ENCODE measurements around the gene CCDC112. TPM values are rescaled to one million over a fixed set of nuclear protein-coding genes. Genes with fewer than 3 reads are reported as not detected.

The CCDC112 gene
- total RNA-seq, 1 donor from 2014 or later: 1.2 TPM

DNA sequence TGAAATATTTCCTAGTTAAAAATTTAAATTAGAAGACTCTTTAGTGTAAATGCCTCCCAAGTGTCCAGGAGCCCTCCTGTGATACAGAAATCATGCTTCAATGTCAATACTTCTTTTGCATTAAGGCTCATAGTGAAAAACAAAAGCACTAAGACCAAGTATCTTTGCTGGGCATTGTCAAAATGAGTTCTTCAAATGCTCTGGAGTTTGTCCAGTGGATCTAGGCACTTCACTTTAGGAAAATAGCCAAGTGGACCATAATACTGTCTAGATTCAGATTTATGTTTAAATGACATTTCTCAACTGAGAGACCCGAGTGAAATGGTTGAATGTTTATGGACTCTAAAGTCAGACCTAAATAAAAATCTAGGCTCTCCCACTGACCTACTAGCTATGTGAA is 21.3 kb upstream of the CCDC112 start:
- intact Hi-C loops (cut with micrococcal nuclease): no loop called here

GRCh38 chr5:115317320-115317719 is 20.9 kb upstream of the CCDC112 start:
- intact Hi-C loops (cut with micrococcal nuclease): no loop called here

GRCh38 chr5:115313632-115314031 is 17.2 kb upstream of the CCDC112 start:
- intact Hi-C loops (cut with micrococcal nuclease): no loop called here

DNA sequence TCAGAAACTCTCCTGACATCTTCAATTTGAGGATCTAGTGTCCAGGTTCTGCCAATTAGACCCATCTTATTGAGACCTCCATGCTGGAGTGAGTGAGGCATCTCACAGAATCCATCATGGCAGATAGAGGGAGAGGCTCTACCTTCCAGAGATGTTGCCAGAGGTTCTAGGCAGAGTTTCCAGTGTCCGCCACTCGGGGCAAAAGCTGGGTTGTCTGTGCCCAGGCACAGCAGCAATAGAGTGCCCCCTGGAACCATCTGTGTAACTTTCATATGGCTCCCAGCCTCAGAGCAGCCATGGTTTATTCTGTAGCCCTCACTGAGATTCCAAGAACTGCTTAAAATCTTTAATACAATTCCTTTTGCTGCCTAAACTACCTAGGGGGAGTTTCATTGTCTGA is 16.6 kb upstream of the CCDC112 start:
- intact Hi-C loops (cut with micrococcal nuclease): no loop called here

DNA sequence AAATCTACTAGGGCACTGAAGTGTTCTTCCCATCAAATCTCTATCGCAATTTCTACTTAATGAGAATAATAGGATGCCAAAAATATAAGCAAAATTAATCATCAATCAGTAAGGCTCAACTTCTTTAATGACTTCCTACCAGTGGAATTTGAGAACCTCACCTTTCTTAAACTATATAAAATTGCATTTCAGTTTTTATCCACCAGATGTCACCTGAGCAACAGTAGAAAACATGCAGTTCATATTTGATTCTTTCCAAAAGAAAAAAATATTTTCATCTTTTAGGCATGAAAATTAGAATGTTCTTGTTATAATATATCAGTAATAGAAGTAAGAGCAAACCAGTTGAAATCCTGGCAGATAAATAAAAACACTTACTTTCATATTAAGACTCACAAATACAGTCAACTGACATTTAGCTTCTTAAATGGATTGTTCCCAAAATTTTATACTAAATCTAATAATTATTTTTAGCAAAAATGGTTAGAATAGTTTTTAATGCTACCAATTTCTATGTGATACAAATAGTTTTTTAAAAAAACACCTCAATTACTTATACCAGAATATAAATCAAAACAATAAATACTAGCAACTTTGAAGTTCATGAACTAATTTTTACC is 13.4 kb upstream of the CCDC112 start:
- intact Hi-C loops (cut with micrococcal nuclease): loop anchor here (1.0 kb wide), 3 partner anchors 264 to 758 kb away; no protein-coding TSS in a partner anchor

- intact Hi-C loops (cut with micrococcal nuclease): loop anchor here (1.0 kb wide), 2 partner anchors 265 to 759 kb away; no protein-coding TSS in a partner anchor
Observed at GRCh38 chr5:115308815-115309214, 12.4 kb upstream of the CCDC112 start.

DNA sequence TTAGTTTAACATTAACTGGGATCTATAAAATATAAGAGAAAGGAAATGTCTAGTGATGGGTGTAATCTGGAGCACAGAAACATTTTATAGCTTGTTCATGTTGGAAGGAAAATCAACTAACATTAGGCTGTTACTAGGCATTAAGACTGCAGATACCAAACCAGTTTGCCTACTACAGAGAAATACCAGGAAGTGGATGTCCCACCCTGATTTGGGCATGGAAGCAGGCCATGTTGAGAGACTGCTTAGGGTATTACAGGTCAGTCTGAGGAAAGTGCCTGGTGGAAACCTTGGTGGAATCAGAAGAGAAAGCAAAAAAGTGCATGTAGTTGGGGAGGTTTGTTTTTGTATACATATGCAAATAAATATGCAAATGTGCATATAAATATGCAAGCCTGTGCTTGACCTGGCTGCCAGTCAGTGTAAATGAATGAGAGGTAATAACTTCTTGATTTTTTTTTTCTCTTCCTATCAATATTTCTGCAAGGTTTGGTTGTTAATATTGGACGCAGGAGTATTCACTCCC is 9.6 kb upstream of the CCDC112 start:
- intact Hi-C loops (cut with micrococcal nuclease): no loop called here

- intact Hi-C loops (cut with micrococcal nuclease): no loop called here
Observed at GRCh38 chr5:115304496-115304895, 8.0 kb upstream of the CCDC112 start.

- intact Hi-C loops (cut with micrococcal nuclease): loop anchor here (10.0 kb wide), 1 partner anchor 786 kb away; the partner anchor contains the start of gene COMMD10
Observed at GRCh38 chr5:115298811-115299210, 2.4 kb upstream of the CCDC112 start.

DNA sequence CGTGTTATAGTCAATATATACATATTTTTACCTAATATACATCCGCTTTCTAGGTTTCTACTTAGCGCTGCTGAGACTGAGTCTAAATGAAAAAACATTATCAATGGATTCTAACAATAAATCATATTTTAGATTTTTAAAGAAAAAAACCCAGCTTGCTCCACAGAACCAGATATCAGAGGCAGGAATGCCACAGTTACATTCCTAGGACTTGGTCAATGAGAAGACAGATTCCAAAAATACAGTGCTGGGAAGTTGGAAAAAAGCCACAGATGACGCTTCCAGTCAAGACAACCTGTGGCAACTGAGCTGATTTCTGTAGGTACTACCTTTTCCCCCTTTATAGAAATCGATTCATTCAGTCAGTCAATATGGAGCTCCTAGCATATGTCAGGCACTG is 577 bp upstream of the CCDC112 start:
- intact Hi-C loops (cut with micrococcal nuclease): loop anchor here (10.0 kb wide), 1 partner anchor 788 kb away; the partner anchor contains the start of gene COMMD10

DNA sequence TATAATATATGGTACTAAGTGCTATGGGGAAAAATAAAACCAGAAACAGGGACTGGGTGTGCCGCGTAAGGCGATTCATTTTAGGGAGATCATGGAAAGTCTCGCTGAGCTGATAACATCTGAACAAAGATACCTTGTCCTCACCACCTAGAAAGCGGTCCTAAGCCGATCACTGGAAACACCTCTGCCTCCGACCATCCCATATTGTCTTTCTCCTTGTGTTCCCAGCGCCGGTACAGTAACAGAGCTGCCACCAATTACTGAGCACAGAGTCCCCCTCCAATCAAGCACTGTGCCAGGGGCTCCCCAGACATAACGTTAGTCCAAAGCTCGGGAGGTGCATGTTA is 704 bp downstream of the CCDC112 start:
- intact Hi-C loops (cut with micrococcal nuclease): loop anchor here (1.0 to 10.0 kb wide), 7 partner anchors 33 to 789 kb away; partner anchors contain the start of genes AP3S1, ATG12, COMMD10 and FEM1C

GRCh38 chr5:115291397-115291796 is 5.1 kb downstream of the CCDC112 start:
- intact Hi-C loops (cut with micrococcal nuclease): loop anchor here (10.0 kb wide), 1 partner anchor 793 kb away; the partner anchor contains the start of gene COMMD10

DNA sequence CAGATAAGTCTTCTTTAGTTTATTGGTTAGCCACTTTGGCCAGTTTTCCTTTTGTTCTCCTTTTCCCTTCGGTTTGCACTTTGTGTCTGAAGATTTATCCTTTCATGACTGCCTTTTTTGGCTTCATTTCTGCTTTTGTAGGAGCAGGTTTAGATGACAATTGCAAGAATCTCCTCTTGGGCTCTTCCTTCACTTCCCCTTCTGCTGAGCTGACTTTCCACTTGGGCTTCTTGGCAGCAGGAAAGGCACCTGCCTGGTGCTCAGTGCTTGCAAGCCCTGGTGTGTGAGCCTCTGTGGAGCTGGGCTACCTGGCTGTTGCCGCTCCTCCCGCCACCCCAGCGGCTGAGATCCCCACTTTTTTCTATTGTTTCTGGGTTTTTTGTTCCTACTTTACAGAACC is 7.3 kb downstream of the CCDC112 start:
- intact Hi-C loops (cut with micrococcal nuclease): no loop called here

DNA sequence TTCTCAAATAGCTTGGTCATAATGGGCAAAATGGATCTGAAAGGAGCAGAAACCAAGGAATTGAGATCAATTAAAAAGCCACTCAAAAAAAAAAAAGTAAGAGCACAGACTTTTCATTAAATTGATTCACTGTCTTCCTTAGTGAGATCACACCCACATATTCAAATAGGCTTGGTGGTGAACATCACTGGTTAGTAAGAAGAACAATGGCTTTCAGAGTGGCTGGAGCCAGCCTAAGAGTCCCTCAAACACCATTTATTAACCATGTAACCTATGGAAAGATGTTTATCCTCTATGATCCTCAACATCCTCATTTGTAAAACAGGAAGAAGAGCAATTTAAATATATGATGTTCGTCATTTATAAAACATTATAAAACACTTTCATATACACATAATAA is 12.4 kb downstream of the CCDC112 start:
- intact Hi-C loops (cut with micrococcal nuclease): no loop called here

- intact Hi-C loops (cut with micrococcal nuclease): no loop called here
Observed at GRCh38 chr5:115282131-115282530, 14.3 kb downstream of the CCDC112 start.

GRCh38 chr5:115274584-115274983 is 21.9 kb downstream of the CCDC112 start:
- intact Hi-C loops (cut with micrococcal nuclease): no loop called here

DNA sequence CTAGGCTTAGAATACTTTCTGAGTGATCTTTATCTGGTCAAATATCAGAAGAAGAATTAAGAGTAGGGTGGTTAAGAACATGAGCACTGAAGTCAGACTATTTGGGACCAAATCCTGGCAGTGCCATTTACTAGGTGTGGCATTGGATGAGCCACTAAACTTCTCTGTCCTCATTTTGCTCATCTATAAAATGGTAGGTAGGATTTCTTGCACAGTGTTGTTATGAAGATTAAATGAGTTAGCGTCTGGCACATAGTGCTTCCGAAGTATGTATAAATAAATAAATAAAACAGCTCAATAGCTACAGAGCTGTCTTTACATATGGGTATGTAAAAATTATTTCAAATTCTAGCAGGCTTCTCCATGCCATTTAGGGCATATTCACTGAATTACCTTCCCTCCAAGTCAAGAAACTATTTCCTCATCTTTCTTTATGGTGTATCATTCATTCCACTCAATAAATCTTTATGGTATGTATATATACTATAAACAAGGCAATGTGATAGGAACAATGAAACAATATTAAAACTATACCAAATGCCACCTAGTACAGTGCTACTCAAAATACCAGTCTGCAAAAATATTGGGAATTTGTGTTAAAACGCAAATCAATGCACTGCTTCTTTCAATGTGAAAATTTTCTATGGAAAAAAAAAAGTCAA is 24.0 kb downstream of the CCDC112 start:
- intact Hi-C loops (cut with micrococcal nuclease): no loop called here

DNA sequence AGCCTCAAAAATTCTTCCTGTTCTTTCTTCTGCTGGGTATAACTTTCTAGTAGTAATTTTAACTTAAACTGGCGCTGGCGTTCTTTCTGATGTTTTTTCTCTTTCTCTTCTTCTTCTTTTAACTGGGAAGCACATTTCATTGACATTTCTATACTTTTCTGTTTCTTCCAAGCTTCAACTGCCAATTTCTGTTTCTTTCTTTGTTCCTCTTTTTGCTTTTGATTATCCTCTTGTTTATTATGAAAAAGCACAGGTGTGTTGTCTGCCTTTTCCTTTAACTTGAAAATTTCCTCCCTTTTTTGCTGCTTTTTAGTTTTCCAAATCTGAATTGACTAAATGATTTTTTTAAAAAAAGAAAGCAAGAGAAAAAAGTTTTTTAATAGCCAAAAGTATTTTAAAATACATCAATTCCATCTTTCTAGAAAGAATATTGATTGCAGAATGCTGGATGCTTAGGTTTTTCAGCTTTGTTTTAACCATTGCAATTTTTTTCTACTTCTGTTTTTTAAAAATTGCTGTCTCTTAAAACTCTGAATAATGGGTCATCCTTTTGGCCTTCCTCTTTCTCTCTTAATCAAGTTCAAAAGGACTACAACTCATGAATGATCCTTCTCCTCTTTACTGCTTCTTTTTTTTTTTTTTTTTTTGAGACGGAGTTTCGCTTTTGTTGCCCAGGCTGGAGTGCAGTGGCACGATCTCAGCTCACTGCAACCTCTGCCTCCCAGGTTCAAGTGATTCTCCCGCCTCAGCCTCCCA is 25.0 kb downstream of the CCDC112 start:
- intact Hi-C loops (cut with micrococcal nuclease): no loop called here

DNA sequence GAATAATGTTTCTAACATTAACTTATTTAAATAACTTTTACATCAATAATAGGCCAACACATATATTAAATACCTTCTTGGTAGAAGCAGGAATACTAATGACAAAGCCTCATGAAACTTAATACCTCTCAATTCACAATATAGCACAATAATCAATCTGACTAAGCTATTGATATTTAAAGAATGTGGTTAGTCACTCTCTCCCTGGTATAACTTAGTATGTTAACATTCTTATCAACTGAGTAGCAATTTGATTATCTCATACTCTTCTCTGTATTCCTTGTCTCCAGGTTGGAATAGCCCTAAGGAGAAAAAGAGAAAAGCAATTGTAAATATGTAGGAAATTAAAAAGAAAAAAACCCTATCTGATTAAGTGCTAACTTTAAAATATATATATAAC is 28.8 kb downstream of the CCDC112 start:
- intact Hi-C loops (cut with micrococcal nuclease): no loop called here

GRCh38 chr5:115265220-115265619 is 31.2 kb downstream of the CCDC112 start:
- intact Hi-C loops (cut with micrococcal nuclease): no loop called here

DNA sequence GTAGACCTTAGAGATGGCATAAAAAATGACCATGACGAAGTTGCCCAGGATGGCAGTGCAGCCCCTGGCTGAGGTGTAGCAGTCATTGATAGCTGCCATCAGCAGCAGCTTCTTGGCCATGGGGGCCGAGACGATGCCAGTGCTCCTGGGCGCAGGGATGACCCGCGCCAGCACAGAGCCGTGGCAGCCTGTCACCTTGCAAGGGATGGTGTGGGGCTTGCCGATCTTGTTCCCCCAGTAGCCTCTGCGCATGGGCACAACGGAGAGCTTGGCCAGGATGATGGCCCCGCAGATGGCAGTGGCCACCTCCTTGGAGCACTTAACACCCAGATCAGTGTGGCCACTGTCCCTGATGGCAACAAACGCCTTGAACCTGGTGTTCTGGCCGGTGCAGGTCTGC is 31.7 kb downstream of the CCDC112 start:
- intact Hi-C loops (cut with micrococcal nuclease): no loop called here

GRCh38 chr5:115263078-115263380 is 33.4 kb downstream of the CCDC112 start:
- intact Hi-C loops (cut with micrococcal nuclease): no loop called here
